ENCODE data around the gene PLEKHO2.

The PLEKHO2 gene

DNA sequence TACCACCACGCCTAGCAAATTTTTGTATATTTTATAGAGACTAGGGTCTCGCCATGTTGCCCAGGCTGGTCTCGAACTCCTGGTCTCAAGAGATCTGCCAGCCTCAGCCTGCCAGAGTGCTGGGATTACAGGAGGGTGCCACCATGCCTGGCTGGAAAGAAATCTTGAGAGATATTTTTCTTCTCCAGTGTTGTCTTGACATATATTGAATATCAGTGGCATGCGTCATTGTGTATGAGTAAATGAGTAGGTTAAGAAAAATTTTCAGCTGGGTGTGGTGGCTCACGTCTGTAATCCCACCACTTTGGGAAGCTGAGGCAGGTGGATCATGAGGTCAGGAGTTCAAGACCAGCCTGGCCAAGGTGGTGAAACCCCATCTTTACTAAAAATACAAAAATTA is 12.7 kb upstream of the PLEKHO2 start:
- Histone ChIP-seq H3K9me3 (replicated peaks in 1 of 2; ENCODE audit: control insufficient read depth in 2 of 2, insufficient read depth in 1 of 2, low read depth in 1 of 2, low read length in 2 of 2) (peaks cover 0 to 1% of the 10 kb centered on the region in 2 donors), H3K4me2 (ENCODE audit: insufficient read depth, low read length, poor library complexity, severe bottlenecking) (no peak overlapping the region), H3K9ac (ENCODE audit: low read depth, low read length, poor library complexity) (no peak overlapping the region), H4K8ac (ENCODE audit: low read depth, low read length) (no peak overlapping the region), H3K14ac (ENCODE audit: low read length) (no peak overlapping the region), H3K23ac (ENCODE audit: low read depth, low read length, poor library complexity) (no peak overlapping the region), H3K4me1 (ENCODE audit: control insufficient read depth in 2 of 2, insufficient read depth in 1 of 2, low read depth in 1 of 2, low read length in 2 of 2) (peaks cover 5 to 8% of the 10 kb centered on the region in 2 donors), H3K79me1 (ENCODE audit: low read depth, low read length) (no peaks in the 10 kb centered on the region), H3K18ac (ENCODE audit: low read length) (no peak overlapping the region), H3K4me3 (ENCODE audit: low read length in 2 of 2) (no peak overlapping the region), H2AK5ac (ENCODE audit: low read depth, low read length) (no peak overlapping the region), H2BK5ac (ENCODE audit: low read length) (no peak overlapping the region), H2AFZ (ENCODE audit: low read length) (no peak overlapping the region), H4K91ac (ENCODE audit: low read depth, low read length, poor library complexity) (no peak overlapping the region), H3K27me3 (ENCODE audit: control insufficient read depth in 3 of 3, insufficient read depth in 3 of 3, low read depth in 1 of 3, low read length in 3 of 3) (peaks cover 0 to 4% (median 0%) of the 10 kb centered on the region in 3 experiments), H3K36me3 (replicated peaks in 1 of 2; ENCODE audit: control insufficient read depth in 2 of 2, insufficient read depth in 2 of 2, low read length in 2 of 2) (no peaks in the 10 kb centered on the region), H2BK120ac (ENCODE audit: low read depth, low read length) (no peak overlapping the region), H3K27ac (replicated peaks; ENCODE audit: low read length) (no peak overlapping the region), H3K4ac (ENCODE audit: low read length) (no peak overlapping the region), H2BK12ac (ENCODE audit: low read length) (no peak overlapping the region), H2BK15ac (ENCODE audit: low read length) (no peak overlapping the region)
- no CpG with 5 or more reads among the region's 5 CpGs for WGBS, 2 donors (ENCODE audit: extremely low coverage in 2 of 2, insufficient read length in 2 of 2, insufficient replicate concordance in 1 of 2)
- DNase-seq (ENCODE audit: low spot score), result no peak

GRCh38 chr15:64833690-64834089 is 8.0 kb upstream of the PLEKHO2 start:
- no peak overlapping the region for H2BK15ac ChIP-seq (ENCODE audit: low read length)
- no peak overlapping the region for H3K4ac ChIP-seq (ENCODE audit: low read length)
- H3K27me3 ChIP-seq (ENCODE audit: control insufficient read depth in 3 of 3, insufficient read depth in 3 of 3, low read depth in 1 of 3, low read length in 3 of 3), result no peaks in the 10 kb centered on the region
- H4K91ac ChIP-seq (ENCODE audit: low read depth, low read length, poor library complexity), result no peak overlapping the region
- H3K9ac ChIP-seq (ENCODE audit: low read depth, low read length, poor library complexity), result no peak overlapping the region
- H2BK12ac ChIP-seq (ENCODE audit: low read length), result no peak overlapping the region
- peaks cover 0 to 3% of the 10 kb centered on the region in 2 donors for H3K36me3 ChIP-seq (replicated peaks in 1 of 2; ENCODE audit: control insufficient read depth in 2 of 2, insufficient read depth in 2 of 2, low read length in 2 of 2)
- no peak overlapping the region for H2BK120ac ChIP-seq (ENCODE audit: low read depth, low read length)
- H4K8ac ChIP-seq (ENCODE audit: low read depth, low read length), result no peak overlapping the region
- peaks cover 0 to 2% of the 10 kb centered on the region in 2 donors for H3K4me1 ChIP-seq (ENCODE audit: control insufficient read depth in 2 of 2, insufficient read depth in 1 of 2, low read depth in 1 of 2, low read length in 2 of 2)
- H2AK5ac ChIP-seq (ENCODE audit: low read depth, low read length), result no peak overlapping the region
- H2AFZ ChIP-seq (ENCODE audit: low read length), result no peak overlapping the region
- no peak overlapping the region for H3K4me3 ChIP-seq (ENCODE audit: low read length in 2 of 2)
- no peaks in the 10 kb centered on the region for H3K79me1 ChIP-seq (ENCODE audit: low read depth, low read length)
- DNase-seq (ENCODE audit: low spot score), result no peak
- no CpG with 5 or more reads among the region's 4 CpGs for WGBS, 2 donors (ENCODE audit: extremely low coverage in 2 of 2, insufficient read length in 2 of 2, insufficient replicate concordance in 1 of 2)
- no peak overlapping the region for H3K27ac ChIP-seq (replicated peaks; ENCODE audit: low read length)
- H3K18ac ChIP-seq (ENCODE audit: low read length), result no peak overlapping the region
- no peak overlapping the region for H3K23ac ChIP-seq (ENCODE audit: low read depth, low read length, poor library complexity)
- no peak overlapping the region for H2BK5ac ChIP-seq (ENCODE audit: low read length)
- no peak overlapping the region for H3K14ac ChIP-seq (ENCODE audit: low read length)
- H3K4me2 ChIP-seq (ENCODE audit: insufficient read depth, low read length, poor library complexity, severe bottlenecking), result no peak overlapping the region
- peaks cover 0 to 7% of the 10 kb centered on the region in 2 donors for H3K9me3 ChIP-seq (replicated peaks in 1 of 2; ENCODE audit: control insufficient read depth in 2 of 2, insufficient read depth in 1 of 2, low read depth in 1 of 2, low read length in 2 of 2)

DNA sequence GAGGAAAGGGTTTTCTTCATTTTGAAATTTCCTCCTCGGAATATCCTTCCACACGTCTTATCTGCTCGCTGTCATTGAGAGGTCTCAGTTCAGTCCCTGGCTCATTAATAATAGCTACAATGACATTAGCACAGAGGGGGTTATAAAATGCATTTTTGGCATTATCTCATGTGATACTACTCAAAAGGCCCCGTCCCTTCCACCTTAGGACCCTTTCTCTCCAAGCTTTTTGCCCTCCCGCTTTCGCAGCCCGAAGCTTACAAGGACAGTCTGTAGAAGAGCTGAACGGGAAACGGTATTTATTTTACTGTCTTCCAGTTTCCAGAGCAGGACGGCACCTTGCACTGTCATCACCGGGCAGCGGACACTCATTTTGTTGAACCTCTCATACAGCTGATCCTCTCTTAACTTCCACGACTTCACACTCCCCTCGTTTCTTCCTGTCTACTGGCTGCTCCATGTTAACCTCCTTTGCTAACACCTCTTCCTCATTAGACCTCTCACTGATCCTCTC is 5.6 kb upstream of the PLEKHO2 start:
- Histone ChIP-seq H3K18ac (ENCODE audit: low read length) (no peak overlapping the region), H3K14ac (ENCODE audit: low read length) (no peak overlapping the region), H3K4me2 (ENCODE audit: insufficient read depth, low read length, poor library complexity, severe bottlenecking) (no peak overlapping the region), H3K27ac (replicated peaks; ENCODE audit: low read length) (no peak overlapping the region), H2BK12ac (ENCODE audit: low read length) (no peak overlapping the region), H2BK120ac (ENCODE audit: low read depth, low read length) (no peak overlapping the region), H3K79me1 (ENCODE audit: low read depth, low read length) (no peaks in the 10 kb centered on the region), H2BK5ac (ENCODE audit: low read length) (no peak overlapping the region), H3K27me3 (ENCODE audit: control insufficient read depth in 3 of 3, insufficient read depth in 3 of 3, low read depth in 1 of 3, low read length in 3 of 3) (no peaks in the 10 kb centered on the region), H2BK15ac (ENCODE audit: low read length) (no peak overlapping the region), H2AK5ac (ENCODE audit: low read depth, low read length) (no peak overlapping the region), H2AFZ (ENCODE audit: low read length) (no peak overlapping the region), H3K4me1 (ENCODE audit: control insufficient read depth in 2 of 2, insufficient read depth in 1 of 2, low read depth in 1 of 2, low read length in 2 of 2) (peaks cover 2 to 5% of the 10 kb centered on the region in 2 donors), H3K9ac (ENCODE audit: low read depth, low read length, poor library complexity) (no peak overlapping the region), H3K23ac (ENCODE audit: low read depth, low read length, poor library complexity) (no peak overlapping the region), H4K91ac (ENCODE audit: low read depth, low read length, poor library complexity) (no peak overlapping the region), H4K8ac (ENCODE audit: low read depth, low read length) (no peak overlapping the region), H3K4me3 (ENCODE audit: low read length in 2 of 2) (no peak overlapping the region), H3K9me3 (replicated peaks in 1 of 2; ENCODE audit: control insufficient read depth in 2 of 2, insufficient read depth in 1 of 2, low read depth in 1 of 2, low read length in 2 of 2) (peaks cover 0 to 7% of the 10 kb centered on the region in 2 donors), H3K36me3 (replicated peaks in 1 of 2; ENCODE audit: control insufficient read depth in 2 of 2, insufficient read depth in 2 of 2, low read length in 2 of 2) (peaks cover 0 to 3% of the 10 kb centered on the region in 2 donors), H3K4ac (ENCODE audit: low read length) (no peak overlapping the region)
- no CpG with 5 or more reads among the region's 14 CpGs for WGBS, 2 donors (ENCODE audit: extremely low coverage in 2 of 2, insufficient read length in 2 of 2, insufficient replicate concordance in 1 of 2)
- no peak for DNase-seq (ENCODE audit: low spot score)

DNA sequence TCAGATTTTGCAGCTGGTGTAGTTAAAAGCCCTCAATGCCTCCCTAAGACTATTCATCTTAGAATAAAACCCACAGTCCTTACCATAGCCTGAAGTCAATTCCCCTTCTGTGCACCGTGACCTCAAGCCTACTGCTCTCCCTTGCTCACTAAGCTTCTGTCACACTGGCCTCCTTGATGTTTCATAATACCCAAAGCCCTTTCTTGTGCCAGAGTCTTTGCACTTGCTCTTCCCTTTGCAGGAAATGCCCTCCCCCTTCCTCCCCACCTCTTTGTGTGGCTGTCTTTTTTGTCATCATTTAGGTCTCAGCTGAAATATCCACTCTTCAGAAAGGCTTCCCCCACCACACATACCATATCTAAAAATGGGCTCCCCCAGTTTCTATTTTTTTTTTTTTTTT is 4.2 kb upstream of the PLEKHO2 start:
- H3K4me2 ChIP-seq (ENCODE audit: insufficient read depth, low read length, poor library complexity, severe bottlenecking), result no peak overlapping the region
- H3K27me3 ChIP-seq (ENCODE audit: control insufficient read depth in 3 of 3, insufficient read depth in 3 of 3, low read depth in 1 of 3, low read length in 3 of 3), result no peaks in the 10 kb centered on the region
- DNase-seq (ENCODE audit: low spot score), result no peak
- no peak overlapping the region for H3K23ac ChIP-seq (ENCODE audit: low read depth, low read length, poor library complexity)
- no peak overlapping the region for H3K4me3 ChIP-seq (ENCODE audit: low read length in 2 of 2)
- H3K9ac ChIP-seq (ENCODE audit: low read depth, low read length, poor library complexity), result no peak overlapping the region
- no peak overlapping the region for H2AFZ ChIP-seq (ENCODE audit: low read length)
- H3K14ac ChIP-seq (ENCODE audit: low read length), result no peak overlapping the region
- H3K79me1 ChIP-seq (ENCODE audit: low read depth, low read length), result peaks cover 2% of the 10 kb centered on the region
- H4K91ac ChIP-seq (ENCODE audit: low read depth, low read length, poor library complexity), result no peak overlapping the region
- H2BK5ac ChIP-seq (ENCODE audit: low read length), result no peak overlapping the region
- H2BK15ac ChIP-seq (ENCODE audit: low read length), result no peak overlapping the region
- peaks cover 0 to 7% of the 10 kb centered on the region in 2 donors for H3K9me3 ChIP-seq (replicated peaks in 1 of 2; ENCODE audit: control insufficient read depth in 2 of 2, insufficient read depth in 1 of 2, low read depth in 1 of 2, low read length in 2 of 2)
- H3K4ac ChIP-seq (ENCODE audit: low read length), result no peak overlapping the region
- H2AK5ac ChIP-seq (ENCODE audit: low read depth, low read length), result no peak overlapping the region
- H2BK120ac ChIP-seq (ENCODE audit: low read depth, low read length), result no peak overlapping the region
- no CpG with 5 or more reads among the region's 1 CpG for WGBS, 2 donors (ENCODE audit: extremely low coverage in 2 of 2, insufficient read length in 2 of 2, insufficient replicate concordance in 1 of 2)
- H3K36me3 ChIP-seq (replicated peaks in 1 of 2; ENCODE audit: control insufficient read depth in 2 of 2, insufficient read depth in 2 of 2, low read length in 2 of 2), result peaks cover 0 to 3% of the 10 kb centered on the region in 2 donors
- peaks cover 2 to 5% of the 10 kb centered on the region in 2 donors for H3K4me1 ChIP-seq (ENCODE audit: control insufficient read depth in 2 of 2, insufficient read depth in 1 of 2, low read depth in 1 of 2, low read length in 2 of 2)
- no peak overlapping the region for H3K18ac ChIP-seq (ENCODE audit: low read length)
- H3K27ac ChIP-seq (replicated peaks; ENCODE audit: low read length), result no peak overlapping the region
- no peak overlapping the region for H2BK12ac ChIP-seq (ENCODE audit: low read length)
- H4K8ac ChIP-seq (ENCODE audit: low read depth, low read length), result no peak overlapping the region
